ENCODE results near the gene FURIN.

The FURIN gene

GRCh38 chr15:90878660-90879059, 10.3 kb downstream of the FURIN start:
- TF ChIP-seq CTCF (conservative IDR thresholded peaks at IDR 0.05; ENCODE audit: low read depth, low read length) = no peak
- DNase-seq (ENCODE audit: low read depth) = no peak
- no peak overlapping the region for H3K4me3 ChIP-seq (ENCODE audit: low read depth, low read length)

GRCh38 chr15:90879730-90880366, 11.5 kb downstream of the FURIN start:
- no peak overlapping the region for H3K4me3 ChIP-seq (ENCODE audit: low read depth, low read length)
- no peak for TF ChIP-seq CTCF (conservative IDR thresholded peaks at IDR 0.05; ENCODE audit: low read depth, low read length)
- DNase-seq (ENCODE audit: low read depth) = no peak

GRCh38 chr15:90880381-90881145, 12.2 kb downstream of the FURIN start:
- no peak overlapping the region for H3K4me3 ChIP-seq (ENCODE audit: low read depth, low read length)
- no peak for TF ChIP-seq CTCF (conservative IDR thresholded peaks at IDR 0.05; ENCODE audit: low read depth, low read length)
- DNase-seq (ENCODE audit: low read depth) = no peak

GRCh38 chr15:90881181-90881977, 13.0 kb downstream of the FURIN start:
- no peak for DNase-seq (ENCODE audit: low read depth)
- no peak overlapping the region for H3K4me3 ChIP-seq (ENCODE audit: low read depth, low read length)
- TF ChIP-seq CTCF (conservative IDR thresholded peaks at IDR 0.05; ENCODE audit: low read depth, low read length) = no peak

GRCh38 chr15:90881978-90882721, 13.8 kb downstream of the FURIN start:
- TF ChIP-seq CTCF (conservative IDR thresholded peaks at IDR 0.05; ENCODE audit: low read depth, low read length) = no peak
- no peak for DNase-seq (ENCODE audit: low read depth)
- no peak overlapping the region for H3K4me3 ChIP-seq (ENCODE audit: low read depth, low read length)

- no peak overlapping the region for H3K4me3 ChIP-seq (ENCODE audit: low read depth, low read length)
Observed at GRCh38 chr15:90882781-90883525, 14.6 kb downstream of the FURIN start.

More at GRCh38 chr15:90882781-90883525, 14.6 kb downstream of the FURIN start:
- no peak for TF ChIP-seq CTCF (conservative IDR thresholded peaks at IDR 0.05; ENCODE audit: low read depth, low read length)
- no peak for DNase-seq (ENCODE audit: low read depth)
